Fibroblast of peridontal ligament (primary cell): ENCODE results near the gene MUC12.
"Not testable (repeated sequence)": the region's sequence is repeated elsewhere in the genome, so short reads cannot be mapped to it uniquely, and the experiment has no call there.

Experiments
- DNase-seq: peaks from one replicate; pipeline ENCODE4 v3.0.0-alpha.2; 2010; ENCODE audit errors: extremely low read depth

MUC12 gene

DNA sequence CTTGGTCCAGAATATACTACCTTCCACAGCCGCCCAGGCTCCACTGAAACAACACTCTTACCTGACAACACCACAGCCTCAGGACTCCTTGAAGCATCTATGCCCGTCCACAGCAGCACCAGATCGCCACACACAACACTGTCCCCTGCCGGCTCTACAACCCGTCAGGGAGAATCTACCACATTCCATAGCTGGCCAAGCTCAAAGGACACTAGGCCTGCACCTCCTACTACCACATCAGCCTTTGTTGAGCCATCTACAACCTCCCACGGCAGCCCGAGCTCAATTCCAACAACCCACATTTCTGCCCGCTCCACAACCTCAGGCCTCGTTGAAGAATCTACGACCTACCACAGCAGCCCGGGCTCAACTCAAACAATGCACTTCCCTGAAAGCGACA is 22.9 kb downstream of the MUC12 start:
- not testable (repeated sequence) for DNase-seq

DNA sequence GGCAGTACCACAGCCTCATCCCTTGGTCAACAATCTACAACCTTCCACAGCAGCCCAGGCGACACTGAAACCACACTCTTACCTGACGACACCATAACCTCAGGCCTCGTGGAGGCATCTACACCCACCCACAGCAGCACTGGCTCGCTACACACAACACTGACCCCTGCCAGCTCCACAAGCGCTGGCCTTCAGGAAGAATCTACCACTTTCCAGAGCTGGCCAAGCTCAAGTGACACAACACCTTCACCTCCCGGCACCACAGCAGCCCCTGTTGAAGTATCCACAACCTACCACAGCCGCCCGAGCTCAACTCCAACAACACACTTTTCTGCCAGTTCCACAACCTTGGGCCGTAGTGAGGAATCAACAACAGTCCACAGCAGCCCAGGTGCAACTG is 25.3 kb downstream of the MUC12 start:
- DNase-seq: not testable (repeated sequence)

DNA sequence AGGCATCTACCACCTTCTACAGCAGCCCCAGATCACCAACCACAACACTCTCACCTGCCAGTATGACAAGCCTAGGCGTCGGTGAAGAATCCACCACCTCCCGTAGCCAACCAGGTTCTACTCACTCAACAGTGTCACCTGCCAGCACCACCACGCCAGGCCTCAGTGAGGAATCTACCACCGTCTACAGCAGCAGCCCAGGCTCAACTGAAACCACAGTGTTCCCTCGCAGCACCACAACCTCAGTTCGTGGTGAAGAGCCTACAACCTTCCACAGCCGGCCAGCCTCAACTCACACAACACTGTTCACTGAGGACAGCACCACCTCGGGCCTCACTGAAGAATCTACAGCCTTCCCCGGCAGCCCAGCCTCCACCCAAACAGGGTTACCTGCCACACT is 29.2 kb downstream of the MUC12 start:
- not testable (repeated sequence) for DNase-seq

DNA sequence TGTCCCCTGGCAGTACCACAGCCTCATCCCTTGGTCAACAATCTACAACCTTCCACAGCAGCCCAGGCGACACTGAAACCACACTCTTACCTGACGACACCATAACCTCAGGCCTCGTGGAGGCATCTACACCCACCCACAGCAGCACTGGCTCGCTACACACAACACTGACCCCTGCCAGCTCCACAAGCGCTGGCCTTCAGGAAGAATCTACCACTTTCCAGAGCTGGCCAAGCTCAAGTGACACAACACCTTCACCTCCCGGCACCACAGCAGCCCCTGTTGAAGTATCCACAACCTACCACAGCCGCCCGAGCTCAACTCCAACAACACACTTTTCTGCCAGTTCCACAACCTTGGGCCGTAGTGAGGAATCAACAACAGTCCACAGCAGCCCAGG is 30.0 kb downstream of the MUC12 start:
- not testable (repeated sequence) for DNase-seq

DNA sequence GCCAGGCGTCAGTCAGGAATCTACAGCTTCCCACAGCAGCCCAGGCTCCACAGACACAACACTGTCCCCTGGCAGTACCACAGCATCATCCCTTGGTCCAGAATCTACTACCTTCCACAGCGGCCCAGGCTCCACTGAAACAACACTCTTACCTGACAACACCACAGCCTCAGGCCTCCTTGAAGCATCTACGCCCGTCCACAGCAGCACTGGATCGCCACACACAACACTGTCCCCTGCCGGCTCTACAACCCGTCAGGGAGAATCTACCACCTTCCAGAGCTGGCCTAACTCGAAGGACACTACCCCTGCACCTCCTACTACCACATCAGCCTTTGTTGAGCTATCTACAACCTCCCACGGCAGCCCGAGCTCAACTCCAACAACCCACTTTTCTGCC is 30.7 kb downstream of the MUC12 start:
- not testable (repeated sequence) for DNase-seq

DNA sequence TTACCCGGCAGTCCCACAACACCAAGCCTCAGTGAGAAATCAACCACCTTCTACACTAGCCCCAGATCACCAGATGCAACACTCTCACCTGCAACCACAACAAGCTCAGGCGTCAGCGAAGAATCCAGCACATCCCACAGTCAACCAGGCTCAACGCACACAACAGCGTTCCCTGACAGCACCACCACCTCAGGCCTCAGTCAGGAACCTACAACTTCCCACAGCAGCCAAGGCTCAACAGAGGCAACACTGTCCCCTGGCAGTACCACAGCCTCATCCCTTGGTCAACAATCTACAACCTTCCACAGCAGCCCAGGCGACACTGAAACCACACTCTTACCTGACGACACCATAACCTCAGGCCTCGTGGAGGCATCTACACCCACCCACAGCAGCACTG is 33.0 kb downstream of the MUC12 start:
- not testable (repeated sequence) for DNase-seq

DNA sequence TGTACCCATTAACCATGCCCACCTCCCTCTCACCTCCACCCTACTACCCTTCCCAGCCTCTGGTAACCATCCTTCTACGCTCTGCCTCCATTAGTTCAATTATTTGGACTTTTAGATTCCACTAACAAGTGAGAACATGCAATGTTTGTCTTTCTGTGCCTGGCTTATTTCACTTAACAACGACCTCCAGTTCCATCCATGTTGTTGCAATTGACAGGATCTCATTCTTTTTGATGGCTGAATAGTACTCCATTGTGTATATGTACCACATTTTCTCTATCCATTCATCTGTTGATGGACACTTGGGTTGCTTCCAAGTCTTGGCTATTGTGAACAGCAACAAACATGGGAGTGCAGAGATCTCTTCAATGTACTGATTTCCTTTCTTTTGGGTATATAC is 38.0 kb downstream of the MUC12 start:
- DNase-seq: not testable (repeated sequence)

DNA sequence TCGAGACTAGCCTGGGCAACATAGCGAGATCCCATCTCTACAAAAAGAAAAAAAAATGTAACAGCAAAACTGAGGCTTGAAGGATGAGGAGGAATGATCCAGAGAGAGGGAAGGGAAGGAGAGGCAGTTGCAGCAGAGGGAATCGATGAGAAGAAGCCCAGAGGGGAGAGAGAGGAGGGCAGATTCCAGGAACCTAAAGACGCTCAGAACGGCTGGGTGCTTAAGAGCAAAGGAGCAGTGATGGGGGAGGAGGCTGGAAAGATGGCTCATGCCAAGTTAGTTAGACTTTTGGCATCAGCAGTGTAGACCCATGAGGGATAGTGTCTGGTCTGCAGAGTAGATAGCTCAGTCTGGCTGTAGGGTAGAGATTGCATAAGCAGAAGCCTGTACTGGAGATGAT is 40.3 kb downstream of the MUC12 start:
- no peak for DNase-seq

DNA sequence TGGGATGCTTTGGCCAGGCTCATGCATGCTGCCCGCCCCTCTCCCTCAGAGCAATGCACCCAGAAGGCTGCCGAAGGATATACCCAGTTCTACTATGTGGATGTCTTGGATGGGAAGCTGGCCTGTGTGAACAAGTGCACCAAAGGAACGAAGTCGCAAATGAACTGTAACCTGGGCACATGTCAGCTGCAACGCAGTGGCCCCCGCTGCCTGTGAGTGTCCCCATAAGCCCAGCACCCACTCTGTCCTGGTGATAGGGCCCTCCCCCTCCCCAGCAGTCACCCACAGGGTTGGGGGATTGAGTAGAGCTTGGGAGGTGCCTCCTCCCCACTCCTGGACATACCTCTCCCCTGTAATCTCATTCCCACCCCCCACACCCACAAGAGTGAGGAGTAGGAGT is 43.6 kb downstream of the MUC12 start:
- DNase-seq: no peak

DNA sequence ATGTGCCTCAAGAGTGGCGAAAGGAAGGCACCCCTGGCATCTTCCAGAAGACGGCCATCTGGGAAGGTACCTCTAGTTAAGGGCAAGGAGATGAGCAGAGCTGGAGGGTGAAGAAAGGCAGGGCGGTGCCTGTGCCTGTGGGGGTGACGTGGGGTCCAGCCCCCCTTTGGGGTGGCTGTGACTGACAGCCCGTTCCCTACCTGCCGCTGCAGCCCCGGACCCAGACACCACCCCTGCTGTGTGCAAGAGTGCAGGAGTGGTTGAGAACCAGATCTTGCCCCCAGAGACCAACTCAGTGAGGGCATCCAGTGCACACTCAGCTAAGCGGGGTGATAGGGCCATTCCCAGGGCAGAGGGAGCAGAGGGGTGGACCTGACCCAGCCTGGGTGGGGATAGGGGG is 46.3 kb downstream of the MUC12 start:
- DNase-seq: no peak

DNA sequence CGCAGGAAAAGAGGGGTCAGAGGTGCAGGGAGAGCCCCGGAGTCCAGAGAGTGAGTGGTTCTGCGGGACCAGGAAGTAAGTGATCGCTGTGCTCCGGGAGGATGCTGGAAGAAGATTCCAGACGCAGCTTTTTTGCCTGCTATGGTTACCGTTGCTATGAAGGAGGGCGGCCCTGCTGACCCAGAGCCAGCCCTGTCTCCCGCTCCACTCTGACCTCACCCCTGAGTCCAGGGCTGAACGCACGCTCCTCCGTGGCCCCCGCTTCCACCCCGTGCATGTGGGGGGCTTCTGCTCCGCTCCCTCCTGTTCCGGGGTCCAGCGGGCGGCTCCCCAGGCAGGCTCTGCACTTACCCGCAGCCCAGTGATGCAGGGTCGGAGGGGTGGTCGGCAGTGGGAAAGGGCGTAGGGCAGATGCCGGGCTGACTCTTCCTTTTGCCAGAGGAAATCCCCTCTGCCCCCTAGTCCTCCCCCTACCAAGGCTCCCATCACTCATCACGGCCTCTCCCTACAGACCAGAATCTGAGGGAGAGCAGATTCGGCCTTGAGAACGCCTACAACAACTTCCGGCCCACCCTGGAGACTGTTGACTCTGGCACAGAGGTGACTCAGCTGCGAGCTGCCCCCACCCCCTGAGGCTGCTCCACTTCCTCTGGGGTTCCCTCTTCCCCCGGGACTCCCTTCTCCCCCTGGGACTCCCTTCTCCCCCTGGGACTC is 47.9 kb downstream of the MUC12 start:
- peak; percentile 81 for DNase-seq

DNA sequence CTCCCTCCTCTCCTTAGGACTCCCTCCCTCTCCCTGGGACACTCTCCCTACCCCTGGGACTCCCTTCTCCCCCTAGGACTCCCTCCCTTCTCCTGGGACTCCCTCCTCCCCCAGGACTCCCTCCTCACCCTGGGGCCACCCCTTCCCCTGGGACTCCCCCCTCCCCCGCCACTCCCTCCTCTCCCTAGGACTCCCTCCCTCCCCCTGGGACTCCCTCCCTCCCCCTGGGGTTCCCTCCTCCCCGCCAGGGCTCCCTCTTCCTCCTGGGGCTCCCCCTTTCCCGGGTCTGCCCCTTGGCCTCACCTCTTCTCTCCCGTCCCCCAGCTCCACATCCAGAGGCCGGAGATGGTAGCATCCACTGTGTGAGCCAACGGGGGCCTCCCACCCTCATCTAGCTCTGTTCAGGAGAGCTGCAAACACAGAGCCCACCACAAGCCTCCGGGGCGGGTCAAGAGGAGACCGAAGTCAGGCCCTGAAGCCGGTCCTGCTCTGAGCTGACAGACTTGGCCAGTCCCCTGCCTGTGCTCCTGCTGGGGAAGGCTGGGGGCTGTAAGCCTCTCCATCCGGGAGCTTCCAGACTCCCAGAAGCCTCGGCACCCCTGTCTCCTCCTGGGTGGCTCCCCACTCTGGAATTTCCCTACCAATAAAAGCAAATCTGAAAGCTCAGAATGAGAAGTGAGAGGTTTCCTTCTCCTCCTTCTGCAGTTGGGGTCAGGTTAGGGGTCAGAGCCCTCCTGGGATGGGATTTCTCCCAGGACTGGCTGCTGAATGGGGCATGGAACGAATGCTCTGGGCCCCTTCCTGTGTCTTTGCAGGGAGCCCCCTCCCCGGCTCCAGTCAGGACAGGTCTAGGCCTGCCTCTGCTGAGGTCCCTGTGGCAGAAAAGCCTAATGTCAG is 49.2 kb downstream of the MUC12 start:
- DNase-seq: no peak

DNA sequence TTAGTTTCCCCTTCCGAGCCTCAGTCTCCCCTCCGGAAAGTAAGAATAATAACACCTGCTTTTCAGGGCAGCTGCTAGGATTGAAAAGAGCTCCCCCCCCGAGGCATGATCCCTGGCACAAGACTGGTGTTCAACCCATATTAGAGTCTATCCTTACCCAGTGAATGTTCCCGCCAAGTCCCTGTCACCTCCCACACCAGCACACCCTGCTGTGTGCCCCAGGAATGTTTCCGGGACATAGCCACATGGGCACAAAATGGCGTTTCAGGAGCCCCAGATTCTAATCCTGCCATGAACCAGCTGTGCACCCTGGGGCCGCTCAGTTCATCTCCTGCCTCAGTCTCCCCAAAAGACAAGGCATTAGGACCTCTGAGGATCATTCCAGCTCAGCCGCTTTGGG is 51.1 kb downstream of the MUC12 start:
- no peak for DNase-seq

DNA sequence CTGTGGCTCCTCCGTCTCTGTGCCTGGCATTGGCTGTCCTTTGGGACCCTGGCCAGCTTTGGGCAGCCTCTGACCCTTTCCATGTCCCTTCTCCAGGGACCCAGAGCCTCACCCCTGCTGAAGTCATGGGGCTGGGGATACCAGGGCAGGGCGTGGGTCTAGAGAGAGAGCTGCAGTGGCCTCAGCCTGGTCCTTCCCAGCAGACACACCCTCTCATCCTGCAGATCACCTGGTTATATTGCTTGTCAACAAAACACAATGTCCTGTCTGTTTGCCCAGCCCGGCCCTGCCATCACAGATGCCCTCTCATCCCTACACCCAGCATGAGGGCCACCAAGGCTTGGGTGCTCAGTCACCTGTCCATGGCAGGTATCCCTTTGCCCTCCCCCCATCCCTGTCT is 52.3 kb downstream of the MUC12 start:
- DNase-seq: no peak

DNA sequence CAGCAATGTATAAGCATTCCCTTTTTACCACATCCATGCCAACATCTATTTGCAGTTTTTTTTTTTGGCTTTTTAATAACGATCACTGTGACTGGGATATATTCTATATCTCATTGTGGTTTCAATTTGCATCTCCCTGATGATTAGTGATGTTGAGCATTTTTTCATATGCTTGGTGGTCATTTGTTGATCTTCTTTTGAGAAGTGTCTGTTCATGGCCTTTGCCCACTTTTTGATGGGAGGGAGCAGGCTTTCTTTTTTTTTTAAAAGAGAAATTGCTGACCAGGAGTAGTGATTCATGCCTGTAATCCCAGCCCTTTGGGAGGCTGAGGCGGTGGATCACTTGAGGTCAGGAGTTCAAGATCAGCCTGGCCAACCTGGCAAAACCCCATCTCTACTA is 54.5 kb downstream of the MUC12 start:
- DNase-seq: no peak

DNA sequence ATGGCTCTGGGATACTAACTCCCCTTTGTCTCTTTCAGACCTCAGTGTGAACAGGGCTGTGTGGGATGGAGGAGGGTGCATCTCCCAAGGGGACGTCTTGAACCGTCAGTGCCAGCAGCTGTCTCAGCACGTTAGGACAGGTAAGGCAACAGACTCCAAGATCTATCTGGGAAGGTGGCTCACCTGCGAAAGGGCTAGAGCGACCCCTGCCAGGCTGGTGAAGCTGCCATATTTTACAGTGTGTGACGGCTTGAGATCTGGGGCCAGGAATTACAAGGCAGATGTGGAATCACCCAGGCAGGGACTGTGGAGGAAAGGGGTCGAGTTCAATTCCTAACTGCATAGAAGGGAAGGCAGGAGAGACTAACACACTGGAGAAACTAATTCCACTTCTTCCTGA is 61.7 kb downstream of the MUC12 start:
- no peak for DNase-seq

DNA sequence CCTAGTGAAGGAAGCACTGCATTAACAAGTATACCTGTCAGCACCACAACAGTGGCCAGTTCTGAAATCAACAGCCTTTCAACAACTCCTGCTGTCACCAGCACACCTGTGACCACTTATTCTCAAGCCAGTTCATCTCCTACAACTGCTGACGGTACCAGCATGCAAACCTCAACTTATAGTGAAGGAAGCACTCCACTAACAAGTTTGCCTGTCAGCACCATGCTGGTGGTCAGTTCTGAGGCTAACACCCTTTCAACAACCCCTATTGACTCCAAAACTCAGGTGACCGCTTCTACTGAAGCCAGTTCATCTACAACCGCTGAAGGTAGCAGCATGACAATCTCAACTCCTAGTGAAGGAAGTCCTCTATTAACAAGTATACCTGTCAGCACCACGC is 66.6 kb downstream of the MUC12 start:
- DNase-seq: no peak

DNA sequence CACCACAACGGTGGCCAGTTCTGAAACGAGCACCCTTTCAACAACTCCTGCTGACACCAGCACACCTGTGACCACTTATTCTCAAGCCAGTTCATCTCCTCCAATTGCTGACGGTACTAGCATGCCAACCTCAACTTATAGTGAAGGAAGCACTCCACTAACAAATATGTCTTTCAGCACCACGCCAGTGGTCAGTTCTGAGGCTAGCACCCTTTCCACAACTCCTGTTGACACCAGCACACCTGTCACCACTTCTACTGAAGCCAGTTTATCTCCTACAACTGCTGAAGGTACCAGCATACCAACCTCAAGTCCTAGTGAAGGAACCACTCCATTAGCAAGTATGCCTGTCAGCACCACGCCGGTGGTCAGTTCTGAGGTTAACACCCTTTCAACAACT is 71.9 kb downstream of the MUC12 start:
- DNase-seq: not testable (repeated sequence)

DNA sequence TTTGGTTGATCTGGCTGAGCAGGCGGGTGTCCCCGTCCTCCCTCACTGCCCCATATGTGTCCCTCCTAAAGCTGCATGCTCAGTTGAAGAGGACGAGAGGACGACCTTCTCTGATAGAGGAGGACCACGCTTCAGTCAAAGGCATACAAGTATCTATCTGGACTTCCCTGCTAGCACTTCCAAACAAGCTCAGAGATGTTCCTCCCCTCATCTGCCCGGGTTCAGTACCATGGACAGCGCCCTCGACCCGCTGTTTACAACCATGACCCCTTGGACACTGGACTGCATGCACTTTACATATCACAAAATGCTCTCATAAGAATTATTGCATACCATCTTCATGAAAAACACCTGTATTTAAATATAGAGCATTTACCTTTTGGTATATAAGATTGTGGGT is 89.0 kb downstream of the MUC12 start:
- DNase-seq: peak; percentile 60

DNA sequence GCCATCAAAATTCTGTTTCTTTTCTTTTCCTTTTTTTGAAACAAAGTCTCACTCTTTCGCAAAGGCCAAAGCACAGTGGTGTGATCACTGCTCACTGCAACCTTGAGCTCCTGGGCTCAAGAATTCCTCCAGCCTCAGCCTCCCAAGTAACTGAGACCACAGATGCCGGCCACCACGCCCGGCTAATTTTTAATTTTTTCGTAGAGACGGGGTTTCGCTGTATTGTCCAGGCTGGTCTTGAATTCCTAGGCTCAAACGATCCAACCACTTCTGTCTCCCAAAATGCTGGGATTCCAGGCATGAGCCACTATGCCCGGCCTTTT is 90.2 kb downstream of the MUC12 start:
- DNase-seq: no peak

DNA sequence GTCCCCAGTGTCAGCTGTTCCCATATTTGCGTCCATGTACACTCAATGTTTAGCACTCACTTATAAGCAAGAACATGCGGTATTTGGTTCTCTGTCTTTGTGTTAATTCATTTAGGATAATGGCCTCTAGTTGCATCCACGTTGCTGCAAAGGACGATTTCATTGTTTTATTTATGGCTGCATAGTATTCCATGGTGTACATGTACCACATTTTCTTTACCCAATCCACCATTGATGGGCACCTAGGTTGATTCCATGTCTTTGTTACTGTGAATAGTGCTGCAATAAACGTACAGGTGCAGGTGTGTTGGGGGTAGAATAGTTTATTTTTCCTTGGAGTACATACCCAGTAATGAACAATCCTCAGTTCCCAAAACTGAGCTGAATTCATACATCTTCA is 91.6 kb downstream of the MUC12 start:
- DNase-seq: no peak

DNA sequence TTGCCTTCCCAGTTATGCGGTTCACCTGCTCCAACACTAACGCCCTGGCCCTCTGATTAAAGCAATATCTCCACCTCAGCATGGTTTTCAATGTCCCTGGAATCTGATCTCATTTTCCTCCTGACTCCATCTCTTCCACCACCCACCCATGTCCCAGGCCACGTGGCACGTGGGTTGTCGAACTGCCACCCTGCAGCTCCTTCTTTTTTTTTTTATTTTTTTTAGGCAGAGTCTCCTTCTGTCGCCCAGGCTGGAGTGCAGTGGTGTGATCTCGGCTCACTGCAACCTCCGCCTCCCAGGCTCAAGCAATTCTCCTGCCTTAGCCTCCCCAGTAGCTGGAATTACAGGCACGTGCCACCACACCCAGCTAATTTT is 94.8 kb downstream of the MUC12 start:
- DNase-seq: not testable (repeated sequence)

DNA sequence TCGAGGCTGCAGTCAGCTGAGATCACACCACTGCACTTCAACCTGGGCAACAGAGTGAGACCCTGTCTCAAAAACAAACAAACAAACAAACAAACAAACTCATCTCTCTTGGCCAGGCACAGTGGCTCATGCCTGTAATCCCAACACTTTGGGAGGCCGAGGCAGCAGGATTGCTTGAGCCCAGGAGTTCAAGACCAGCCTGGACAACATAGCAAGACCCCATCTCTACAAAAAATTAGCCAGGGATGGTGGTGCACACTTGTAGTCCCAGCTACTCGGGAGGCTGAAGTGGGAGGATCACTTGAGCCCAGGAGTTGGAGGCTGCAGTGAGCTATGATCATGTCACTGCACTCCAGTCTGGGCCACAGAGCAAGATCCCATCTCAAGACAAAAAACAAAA is 95.8 kb downstream of the MUC12 start:
- DNase-seq: not testable (repeated sequence)
